GM19467 (cell line): ENCODE results near the gene SULF2.
"Not testable (repeated sequence)": the region's sequence is repeated elsewhere in the genome, so short reads cannot be mapped to it uniquely, and the experiment has no call there.

Experiments used
- ATAC-seq: cut with Tn5 transposase; IDR thresholded peaks from one replicate; pipeline ENCODE4 v1.9.1; 2021; ENCODE audit warnings: mild to moderate bottlenecking, moderate library complexity; ENCODE audit not compliant: unreplicated experiment

Gene SULF2

GRCh38 chr20:47785311-47785853 is at the start of gene SULF2:
Gene SULF2 (minus strand): TSS chr20:47785481. CDS start chr20:47757363, 28,118 bp downstream.
- ATAC-seq: no peak

DNA sequence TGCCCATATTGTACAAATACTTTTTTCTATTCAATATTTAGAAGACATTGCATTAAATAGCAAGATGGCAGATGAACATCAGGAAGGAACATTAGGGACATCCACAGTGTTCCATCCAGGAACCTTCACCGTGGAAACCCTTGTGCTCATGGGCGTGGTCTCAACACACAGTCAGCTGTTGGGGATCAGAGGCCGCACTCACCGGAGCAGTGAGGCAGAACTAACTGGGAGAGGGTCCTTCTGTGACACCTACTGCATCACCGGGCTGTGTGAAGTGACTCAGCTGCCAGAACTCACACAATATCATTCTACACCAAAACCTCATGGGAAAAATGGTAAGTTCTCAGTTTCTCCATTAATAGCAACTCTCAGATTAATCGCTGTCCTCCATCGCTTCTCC is 46.4 kb upstream of the SULF2 start:
- ATAC-seq: not testable (repeated sequence)

- ATAC-seq: not testable (repeated sequence)
Measured at GRCh38 chr20:47826716-47827115, 41.4 kb upstream of the SULF2 start.

DNA sequence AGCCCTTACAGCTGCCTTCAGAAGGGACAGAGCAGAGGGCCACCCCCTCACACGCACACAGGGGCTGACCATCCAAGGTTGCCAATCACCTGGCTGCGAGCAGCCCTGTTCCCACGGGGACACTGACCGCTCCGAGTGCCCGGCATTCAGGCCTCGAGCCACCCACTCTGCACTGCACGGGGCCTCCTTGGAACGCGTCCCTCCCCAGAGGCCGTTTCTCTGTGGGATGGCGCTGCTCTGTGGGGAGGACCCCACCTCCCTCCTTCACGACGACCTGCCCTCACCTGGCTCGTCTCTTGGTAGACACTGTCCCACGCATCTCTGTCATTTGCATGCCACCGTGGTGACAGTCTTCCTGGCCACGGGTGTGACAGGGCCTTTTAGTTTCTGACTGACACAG is 40.7 kb upstream of the SULF2 start:
- ATAC-seq: not testable (repeated sequence)

DNA sequence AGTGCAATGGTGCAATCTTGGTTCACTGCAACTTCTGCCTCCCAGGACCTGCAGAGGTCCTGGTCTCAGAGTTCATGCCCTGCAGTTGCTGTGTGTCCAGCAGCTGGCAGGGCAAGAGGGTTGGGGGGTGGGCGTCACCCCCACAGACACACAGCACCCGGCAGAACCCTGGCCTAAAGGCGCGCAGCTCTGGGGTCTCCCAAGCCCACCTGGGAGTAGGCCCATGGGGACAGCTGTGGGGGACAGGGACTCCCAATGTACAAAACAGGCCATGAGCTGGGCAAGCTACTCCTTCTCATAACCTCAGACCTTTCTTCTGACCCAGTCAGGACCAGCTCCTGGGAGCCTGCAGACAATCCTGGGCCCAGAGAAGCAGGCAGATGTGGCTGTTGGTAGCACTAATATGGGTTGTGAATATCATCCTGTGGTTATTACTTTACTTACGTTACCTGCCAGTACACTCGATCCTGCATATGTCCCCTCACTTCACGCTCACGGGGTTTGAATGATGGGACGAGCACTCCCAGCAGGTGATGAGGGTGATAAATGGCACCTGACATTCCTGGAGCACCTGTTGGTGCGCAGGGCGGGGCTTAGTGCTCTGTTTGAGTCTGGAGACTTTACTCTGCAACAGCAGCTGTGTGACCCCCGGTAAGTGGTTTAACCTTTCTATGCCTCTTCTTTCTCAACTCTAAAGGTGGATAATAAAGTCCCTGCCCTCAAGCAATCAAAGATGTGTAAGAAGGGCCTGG is 39.9 kb upstream of the SULF2 start:
- ATAC-seq: no peak

DNA sequence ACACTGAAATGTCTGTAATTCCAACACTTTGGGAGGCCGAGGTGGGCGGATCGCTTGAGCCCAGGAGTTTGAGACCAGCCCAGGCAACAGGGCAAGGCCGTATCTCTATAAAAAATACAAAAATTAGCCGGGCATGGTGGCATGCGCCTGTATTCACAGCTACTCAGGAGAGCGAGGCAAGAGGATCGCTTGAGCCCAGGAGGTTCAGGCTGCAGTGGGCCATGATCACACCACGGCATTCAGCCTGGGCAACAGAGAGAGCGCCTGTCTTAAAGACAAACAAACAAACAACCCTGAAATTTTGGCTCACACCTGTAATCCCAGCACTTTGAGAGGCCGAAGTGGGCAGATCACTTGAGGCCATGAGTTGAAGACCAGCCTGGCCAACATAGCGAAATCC is 38.7 kb upstream of the SULF2 start:
- not testable (repeated sequence) for ATAC-seq

DNA sequence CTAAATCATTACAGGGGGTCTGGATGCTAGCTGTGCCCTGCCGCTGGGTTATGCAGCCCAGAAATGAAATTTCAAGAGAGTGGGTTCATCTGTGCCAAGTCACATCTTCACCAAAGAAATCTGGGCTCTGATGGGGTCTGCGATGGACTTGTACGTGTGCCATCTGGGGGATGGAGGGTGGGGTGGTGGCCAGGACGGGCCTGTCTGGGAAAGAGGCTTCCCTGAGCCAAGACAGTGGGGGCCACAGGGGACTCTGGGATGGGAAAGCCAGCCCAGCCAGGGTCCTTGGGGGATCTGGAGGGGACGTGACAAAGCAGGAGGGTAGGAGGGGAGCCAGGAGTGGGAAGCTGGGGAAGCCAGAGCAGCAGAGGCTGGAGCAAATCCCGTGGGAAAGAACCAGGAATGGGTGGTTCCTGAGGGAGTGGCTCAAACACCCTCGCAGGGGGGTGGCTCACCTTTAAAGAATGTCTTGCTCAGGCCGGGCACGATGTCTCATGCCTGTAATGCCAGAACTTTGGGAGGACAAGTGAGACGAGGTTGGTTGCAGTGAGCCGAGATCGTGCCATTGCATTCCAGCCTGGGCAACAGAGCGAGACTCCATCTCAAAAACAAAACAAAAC is 36.3 kb upstream of the SULF2 start:
- ATAC-seq: no peak

DNA sequence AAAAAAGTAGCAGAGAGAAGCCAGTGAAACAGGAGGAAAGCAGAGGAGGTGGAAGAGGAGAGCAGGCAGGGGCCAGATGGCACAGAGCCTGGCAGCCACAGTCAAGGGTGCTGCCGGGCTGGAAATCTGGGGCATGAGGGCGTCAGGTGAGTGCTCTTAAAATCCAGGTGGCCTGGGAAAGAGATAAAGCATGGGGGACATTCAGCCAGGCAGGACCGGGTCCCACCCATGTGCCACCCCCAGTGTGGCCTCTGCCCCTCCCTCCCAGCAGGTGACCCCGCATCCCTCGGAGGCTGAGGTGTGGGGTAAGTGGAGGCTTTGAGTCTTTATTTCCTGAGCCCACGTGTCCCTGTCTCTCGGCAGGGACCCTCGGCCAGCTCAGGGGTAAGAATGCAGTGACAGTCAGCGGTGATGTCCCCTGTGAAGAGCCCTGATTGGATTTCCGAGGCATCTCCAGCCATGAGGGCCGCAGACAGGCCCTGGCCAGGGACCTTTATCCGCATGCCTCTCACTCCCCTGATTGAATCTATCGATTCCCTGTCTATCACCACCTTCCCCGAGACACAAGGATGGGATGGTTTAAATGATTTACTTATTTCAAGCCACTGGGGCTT is 33.8 kb upstream of the SULF2 start:
- no peak for ATAC-seq

DNA sequence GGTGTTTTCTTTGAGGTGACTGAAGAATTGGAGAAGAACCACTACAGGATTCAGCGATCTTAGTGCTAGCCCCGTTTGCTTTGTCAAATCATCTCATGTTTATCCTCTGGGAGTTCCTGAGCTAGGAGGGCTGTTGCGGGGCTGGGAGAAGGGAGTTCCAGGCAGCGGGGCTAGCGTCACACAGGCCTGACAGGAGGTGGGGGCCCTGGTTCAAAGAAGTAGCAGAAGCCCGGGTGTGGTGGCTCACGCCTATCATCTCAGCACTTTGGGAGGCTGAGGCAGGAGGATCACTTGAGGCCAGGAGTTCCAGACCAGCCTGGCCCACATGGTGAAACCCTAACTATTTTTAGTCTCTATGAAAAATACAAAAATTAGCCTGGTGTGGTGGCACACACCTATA is 33.2 kb upstream of the SULF2 start:
- no peak for ATAC-seq

DNA sequence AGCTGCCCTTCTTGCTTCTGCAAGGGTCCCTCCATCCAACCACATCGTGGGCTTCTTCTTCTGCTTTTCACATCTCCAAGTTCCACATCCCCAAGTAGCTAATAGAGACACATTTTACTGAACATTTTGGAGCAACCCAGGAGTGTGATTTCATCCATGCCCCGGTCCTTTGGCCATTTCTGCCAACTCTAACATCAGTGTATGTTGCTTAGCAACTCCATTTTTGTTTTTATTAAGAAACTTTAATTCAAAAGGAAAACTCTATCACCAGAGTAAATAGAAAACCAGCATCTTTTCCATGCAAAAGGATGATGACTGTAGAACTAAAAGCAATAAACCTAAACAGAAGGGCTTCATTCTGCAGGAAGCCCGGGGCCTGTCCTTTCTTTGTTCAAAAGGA is 32.7 kb upstream of the SULF2 start:
- no peak for ATAC-seq

- no peak for ATAC-seq
Measured at GRCh38 chr20:47817573-47817972, 32.3 kb upstream of the SULF2 start.

DNA sequence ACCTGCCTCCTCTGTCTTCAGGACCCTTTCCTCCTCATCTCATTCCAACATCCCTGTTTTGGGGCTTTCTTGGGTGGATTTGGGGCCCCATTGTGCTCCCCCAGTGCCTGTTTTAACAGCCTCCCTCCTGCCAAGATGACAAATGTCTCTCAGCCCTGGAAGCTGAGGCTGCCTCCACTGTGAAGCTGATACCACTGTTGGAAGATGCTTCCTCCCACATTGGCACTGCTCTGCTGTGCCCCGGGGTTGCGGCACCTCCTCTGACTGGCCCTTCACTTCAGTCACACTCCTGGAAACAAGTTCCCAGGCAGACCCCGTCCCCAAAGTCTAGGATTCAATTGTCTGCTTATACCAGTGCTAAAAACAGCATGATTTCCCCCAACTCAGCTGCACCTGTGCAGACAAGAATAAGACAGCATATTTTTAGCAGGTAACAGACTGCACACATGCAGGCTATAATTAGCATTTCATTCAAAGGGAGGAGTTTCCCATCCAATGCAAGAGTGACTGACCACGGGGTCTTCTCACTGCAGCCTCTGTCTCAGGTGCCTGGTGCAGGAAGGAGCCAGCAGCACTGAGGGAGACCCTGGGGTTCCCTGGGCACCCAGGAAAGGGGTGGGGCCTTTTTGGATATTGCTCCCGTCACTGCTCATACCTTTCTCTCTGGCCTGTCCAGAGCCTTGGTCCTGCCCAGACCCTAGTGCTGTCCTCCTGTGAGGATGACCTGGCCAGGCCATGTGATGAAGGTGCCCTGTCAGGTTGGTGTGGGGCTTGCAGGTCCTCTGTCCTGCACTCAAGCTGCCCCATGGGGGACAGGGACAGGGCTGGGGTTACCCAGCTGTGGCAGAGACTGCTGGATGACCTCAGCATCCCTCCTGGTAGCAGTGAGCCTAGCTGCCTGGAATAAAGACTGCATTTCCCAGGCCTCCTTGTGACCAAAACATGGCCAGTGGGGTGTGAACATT is 31.5 kb upstream of the SULF2 start:
- no peak for ATAC-seq

GRCh38 chr20:47815866-47816265 is 30.6 kb upstream of the SULF2 start:
- no peak for ATAC-seq

DNA sequence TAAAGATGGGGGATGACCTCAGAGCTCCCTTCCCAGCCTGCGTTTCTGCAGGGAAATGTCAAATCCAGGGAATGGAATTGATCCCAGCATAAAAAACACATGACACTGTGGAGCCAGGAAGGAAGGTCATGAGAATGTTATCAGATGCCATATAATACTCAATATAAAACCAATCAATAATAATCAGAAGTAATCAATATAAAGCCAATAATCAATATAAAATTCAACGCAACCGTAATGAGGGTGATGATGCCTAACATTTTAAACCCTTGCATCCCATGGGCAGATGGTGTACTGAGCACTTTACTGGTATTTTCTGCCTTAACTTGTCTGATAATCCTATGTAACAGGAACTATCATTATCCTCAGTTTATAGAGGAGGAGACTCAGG is 30.1 kb upstream of the SULF2 start:
- no peak for ATAC-seq

GRCh38 chr20:47814632-47815415 is 29.5 kb upstream of the SULF2 start:
- no peak for ATAC-seq

DNA sequence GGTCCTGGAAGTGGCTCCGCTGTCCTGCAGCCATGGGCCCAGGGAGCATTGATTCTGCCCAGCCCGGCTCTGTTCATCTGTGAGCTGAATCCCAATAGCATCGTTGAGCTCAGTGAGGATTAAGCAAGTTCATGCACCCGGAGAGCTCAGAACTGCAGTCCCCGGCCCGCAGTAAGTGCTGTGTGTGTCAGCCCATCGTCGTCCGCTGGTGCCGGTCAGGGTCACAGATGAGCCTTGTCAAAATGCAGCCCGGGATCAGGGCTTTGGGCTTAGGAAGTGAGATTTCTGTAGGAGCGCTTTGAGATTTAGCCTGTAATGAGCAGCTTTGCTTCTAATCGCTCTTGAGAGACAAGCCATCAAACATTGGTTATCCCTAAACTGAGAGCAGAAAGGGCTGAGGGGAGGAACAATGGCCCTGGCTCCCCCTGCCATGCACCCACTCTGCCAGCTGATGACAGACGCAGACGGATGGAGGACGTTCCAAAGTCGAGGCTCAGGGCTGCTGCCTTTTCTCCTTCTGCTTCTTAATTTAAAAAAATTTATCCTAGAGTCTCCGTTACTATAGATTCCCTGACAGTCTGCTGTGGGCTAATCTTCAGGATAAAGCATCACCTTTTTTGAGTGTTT is 25.6 kb upstream of the SULF2 start:
- no peak for ATAC-seq

DNA sequence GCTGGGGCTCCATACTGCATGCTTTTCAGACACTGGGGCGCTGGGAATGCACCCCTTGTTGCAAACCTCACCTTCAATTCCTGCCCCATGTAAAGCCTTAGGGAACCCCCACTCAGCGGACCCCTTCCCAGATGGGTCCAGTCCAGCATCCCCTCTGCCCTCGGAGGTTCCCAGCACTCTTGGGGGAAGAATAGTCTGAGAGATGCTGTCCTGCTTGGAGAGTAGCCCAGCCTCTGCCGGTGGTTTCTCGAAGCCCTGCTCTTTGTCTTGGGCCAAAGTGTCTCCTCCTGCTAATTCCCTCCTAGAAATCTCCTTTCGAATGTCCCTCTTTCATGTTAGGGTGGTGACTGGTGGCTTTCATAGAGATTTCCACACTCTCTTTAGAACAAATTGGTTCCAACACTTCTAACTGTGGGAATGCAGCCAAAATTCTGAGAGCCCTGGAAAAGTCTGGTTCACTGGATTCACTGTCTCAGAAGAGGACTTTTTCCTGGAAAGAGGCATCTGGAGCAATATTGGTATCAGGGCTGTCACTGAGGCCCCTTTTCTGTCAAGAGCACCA is 24.9 kb upstream of the SULF2 start:
- no peak for ATAC-seq

GRCh38 chr20:47809161-47809960 is 24.1 kb upstream of the SULF2 start:
- ATAC-seq: no peak
